ENCODE data around the gene SMAD6.

The SMAD6 gene

DNA sequence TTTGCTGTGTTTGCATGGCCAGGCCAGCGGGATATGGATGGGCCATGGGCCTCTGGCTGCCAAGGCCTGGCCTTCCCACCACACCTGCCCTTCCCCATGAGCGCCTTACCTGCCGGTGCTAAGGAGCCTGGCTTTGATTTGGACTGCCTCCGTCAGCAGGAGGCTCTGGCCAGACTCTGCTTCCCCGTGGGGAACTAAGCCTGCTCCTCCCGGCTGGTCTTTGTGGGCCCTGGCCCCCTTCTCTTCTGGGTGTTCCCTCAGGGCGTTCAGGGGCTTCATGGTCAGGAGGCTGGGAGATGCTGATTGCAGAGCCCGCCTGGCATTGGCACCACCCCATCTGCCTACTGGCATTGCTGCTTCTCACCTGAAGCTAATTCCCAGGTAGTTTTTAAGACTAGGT is 45.2 kb downstream of the SMAD6 start:
- no peak overlapping the region for H4K5ac ChIP-seq (ENCODE audit: low read length)
- WGBS (ENCODE audit: extremely low coverage, insufficient coverage, low lambda C conversion rate): no CpG with 5 or more reads among the region's 8 CpGs
- H3K4me1 ChIP-seq (ENCODE audit: control insufficient read depth, low read depth, low read length): peaks cover 28% of the 10 kb centered on the region
- H2BK5ac ChIP-seq (ENCODE audit: low read length): no peak overlapping the region
- peak overlapping the region; percentile 15 for H3K23ac ChIP-seq (ENCODE audit: low read length)
- peaks cover 70% of the 10 kb centered on the region for H3K79me2 ChIP-seq (ENCODE audit: control insufficient read depth, insufficient read depth, low read length)
- H3K4ac ChIP-seq (ENCODE audit: low read depth, low read length): no peak overlapping the region
- no peaks in the 10 kb centered on the region for H3K27me3 ChIP-seq (ENCODE audit: insufficient read depth, low read length, poor library complexity)
- no peak overlapping the region for H2BK120ac ChIP-seq (ENCODE audit: low read depth, low read length)
- H3K9ac ChIP-seq (ENCODE audit: low read length): no peak overlapping the region
- peaks cover 11% of the 10 kb centered on the region for H3K36me3 ChIP-seq (ENCODE audit: control insufficient read depth, insufficient read depth, low read length)
- H3K18ac ChIP-seq (ENCODE audit: low read length): no peak overlapping the region
- no peak overlapping the region for H3K4me3 ChIP-seq (ENCODE audit: low read length)
- no peak for DNase-seq
- no peak overlapping the region for H2BK15ac ChIP-seq (replicated peaks; ENCODE audit: low read depth)
- H4K8ac ChIP-seq (ENCODE audit: low read depth, low read length): no peak overlapping the region
- no peak overlapping the region for H2AK5ac ChIP-seq (ENCODE audit: low read length)
- no peak overlapping the region for H3K27ac ChIP-seq (ENCODE audit: low read depth, low read length)
- no peak overlapping the region for H3K4me2 ChIP-seq (ENCODE audit: low read length)
- H3K79me1 ChIP-seq (ENCODE audit: low read length): peaks cover 64% of the 10 kb centered on the region
- H3K56ac ChIP-seq (ENCODE audit: low read length): peak overlapping the region; percentile 22

DNA sequence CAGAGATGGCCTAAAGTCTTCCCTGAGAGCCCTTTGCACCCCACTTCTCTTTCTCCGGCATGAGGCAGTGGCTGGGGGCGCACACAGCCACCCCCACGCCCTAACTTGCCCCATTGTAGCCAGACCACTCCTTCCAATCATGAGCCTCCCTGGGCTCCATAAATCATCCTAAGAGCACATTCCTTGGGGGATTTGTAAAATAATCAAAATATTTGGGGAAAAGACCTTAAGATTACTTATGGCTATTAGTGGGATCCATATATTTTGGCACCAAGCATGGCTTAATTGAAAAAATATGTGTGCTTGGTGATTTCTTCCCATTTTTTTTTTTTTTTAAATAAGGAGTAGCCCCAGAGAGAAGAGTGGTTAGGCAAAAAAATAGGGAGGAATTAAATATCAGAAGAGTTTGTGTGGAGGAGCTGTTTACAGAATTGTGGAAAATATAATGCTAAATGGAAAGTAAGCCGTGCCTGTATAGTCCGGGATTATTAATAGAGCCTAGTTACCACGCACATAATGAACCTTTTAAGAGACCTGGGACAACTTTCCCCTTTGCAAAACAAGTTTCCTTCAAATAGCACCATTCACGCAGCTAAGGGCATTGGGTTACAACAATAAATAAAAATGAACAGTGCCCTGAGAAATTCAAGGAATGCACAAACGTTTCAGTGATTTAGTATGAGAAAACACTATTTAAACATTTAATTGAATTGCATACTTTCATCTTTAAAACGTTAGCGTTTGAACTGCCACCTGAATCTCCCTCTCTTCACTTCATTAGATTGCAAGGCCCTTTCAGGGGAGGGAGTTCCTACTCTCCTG is 46.1 kb downstream of the SMAD6 start:
- no peak overlapping the region for H4K5ac ChIP-seq (ENCODE audit: low read length)
- peaks cover 14% of the 10 kb centered on the region for H3K36me3 ChIP-seq (ENCODE audit: control insufficient read depth, insufficient read depth, low read length)
- no peak overlapping the region for H2AK5ac ChIP-seq (ENCODE audit: low read length)
- DNase-seq: no peak
- no peak overlapping the region for H3K9ac ChIP-seq (ENCODE audit: low read length)
- no peak overlapping the region for H3K18ac ChIP-seq (ENCODE audit: low read length)
- H3K4me3 ChIP-seq (ENCODE audit: low read length): no peak overlapping the region
- no peak overlapping the region for H3K27ac ChIP-seq (ENCODE audit: low read depth, low read length)
- no CpG with 5 or more reads among the region's 10 CpGs for WGBS (ENCODE audit: extremely low coverage, insufficient coverage, low lambda C conversion rate)
- H2BK15ac ChIP-seq (replicated peaks; ENCODE audit: low read depth): no peak overlapping the region
- H3K56ac ChIP-seq (ENCODE audit: low read length): no peak overlapping the region
- H3K4me1 ChIP-seq (ENCODE audit: control insufficient read depth, low read depth, low read length): peaks cover 28% of the 10 kb centered on the region
- H3K27me3 ChIP-seq (ENCODE audit: insufficient read depth, low read length, poor library complexity): no peaks in the 10 kb centered on the region
- H3K79me2 ChIP-seq (ENCODE audit: control insufficient read depth, insufficient read depth, low read length): peaks cover 68% of the 10 kb centered on the region
- H4K8ac ChIP-seq (ENCODE audit: low read depth, low read length): no peak overlapping the region
- no peak overlapping the region for H2BK120ac ChIP-seq (ENCODE audit: low read depth, low read length)
- no peak overlapping the region for H3K4ac ChIP-seq (ENCODE audit: low read depth, low read length)
- no peak overlapping the region for H3K23ac ChIP-seq (ENCODE audit: low read length)
- H2BK5ac ChIP-seq (ENCODE audit: low read length): no peak overlapping the region
- no peak overlapping the region for H3K4me2 ChIP-seq (ENCODE audit: low read length)
- peaks cover 63% of the 10 kb centered on the region for H3K79me1 ChIP-seq (ENCODE audit: low read length)

DNA sequence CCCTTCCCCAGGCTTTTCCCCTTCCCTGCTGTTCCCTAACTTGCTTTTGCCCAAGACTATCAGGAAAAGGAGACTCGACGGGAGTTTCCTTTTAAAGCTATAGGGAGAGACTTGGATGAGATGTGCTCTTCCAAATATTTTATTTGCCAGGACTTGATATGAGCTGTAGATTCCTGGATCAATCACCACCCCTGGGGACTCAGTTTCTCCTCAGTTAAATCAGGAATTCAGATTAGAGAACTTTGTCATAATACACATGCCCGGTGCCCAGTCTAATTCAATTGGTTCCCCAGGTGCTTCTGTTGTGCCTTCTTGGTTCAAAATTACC is 46.6 kb downstream of the SMAD6 start:
- peaks cover 28% of the 10 kb centered on the region for H3K4me1 ChIP-seq (ENCODE audit: control insufficient read depth, low read depth, low read length)
- no peak overlapping the region for H3K56ac ChIP-seq (ENCODE audit: low read length)
- peaks cover 72% of the 10 kb centered on the region for H3K79me2 ChIP-seq (ENCODE audit: control insufficient read depth, insufficient read depth, low read length)
- no peak overlapping the region for H4K5ac ChIP-seq (ENCODE audit: low read length)
- no peak for DNase-seq
- H3K27me3 ChIP-seq (ENCODE audit: insufficient read depth, low read length, poor library complexity): no peaks in the 10 kb centered on the region
- no peak overlapping the region for H3K9ac ChIP-seq (ENCODE audit: low read length)
- WGBS (ENCODE audit: extremely low coverage, insufficient coverage, low lambda C conversion rate): no CpG with 5 or more reads among the region's 3 CpGs
- peaks cover 19% of the 10 kb centered on the region for H3K36me3 ChIP-seq (ENCODE audit: control insufficient read depth, insufficient read depth, low read length)
- H4K8ac ChIP-seq (ENCODE audit: low read depth, low read length): no peak overlapping the region
- H3K23ac ChIP-seq (ENCODE audit: low read length): no peak overlapping the region
- H3K4me2 ChIP-seq (ENCODE audit: low read length): no peak overlapping the region
- no peak overlapping the region for H2BK15ac ChIP-seq (replicated peaks; ENCODE audit: low read depth)
- no peak overlapping the region for H3K18ac ChIP-seq (ENCODE audit: low read length)
- H3K4ac ChIP-seq (ENCODE audit: low read depth, low read length): no peak overlapping the region
- H3K27ac ChIP-seq (ENCODE audit: low read depth, low read length): no peak overlapping the region
- H2BK5ac ChIP-seq (ENCODE audit: low read length): no peak overlapping the region
- no peak overlapping the region for H3K4me3 ChIP-seq (ENCODE audit: low read length)
- H2AK5ac ChIP-seq (ENCODE audit: low read length): no peak overlapping the region
- peaks cover 69% of the 10 kb centered on the region for H3K79me1 ChIP-seq (ENCODE audit: low read length)
- no peak overlapping the region for H2BK120ac ChIP-seq (ENCODE audit: low read depth, low read length)

DNA sequence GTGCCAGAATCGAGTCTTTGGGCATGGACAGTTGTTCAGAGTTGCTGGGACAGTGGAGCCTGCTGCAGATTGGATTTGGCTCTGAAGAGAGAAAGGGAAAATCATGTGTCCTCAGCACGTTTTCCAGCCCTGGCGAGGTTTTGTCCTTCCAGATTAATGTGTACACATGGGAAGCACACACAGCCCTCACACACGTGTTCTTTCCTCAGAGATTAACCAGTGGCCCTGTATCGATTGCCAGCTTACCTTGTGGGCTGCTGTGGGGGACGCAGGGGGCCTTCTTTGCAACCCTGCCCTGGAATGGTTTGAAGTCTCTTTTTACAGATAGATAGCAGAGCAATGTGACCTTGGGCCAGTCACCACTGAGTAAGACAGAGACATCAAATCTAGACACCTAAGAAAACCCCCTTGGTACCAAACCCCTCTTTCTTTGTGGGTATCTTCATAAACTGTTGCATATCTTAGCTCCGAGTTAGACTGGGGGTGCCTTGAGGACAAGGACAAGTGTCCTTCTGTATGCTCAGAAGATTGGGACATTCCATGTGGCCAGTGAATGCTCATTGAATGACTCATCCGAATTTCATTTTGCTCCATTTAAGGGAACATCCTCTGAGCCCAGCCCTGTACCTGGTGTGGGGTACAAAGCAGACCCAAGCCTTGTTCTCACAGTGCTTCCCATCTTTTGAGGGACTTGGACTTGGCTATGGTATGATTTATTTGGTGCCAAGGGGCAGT is 48.0 kb downstream of the SMAD6 start:
- H3K4ac ChIP-seq (ENCODE audit: low read depth, low read length): no peak overlapping the region
- H3K23ac ChIP-seq (ENCODE audit: low read length): peak overlapping the region; percentile 0
- peak; percentile 80 for DNase-seq
- no peak overlapping the region for H3K4me3 ChIP-seq (ENCODE audit: low read length)
- no peak overlapping the region for H4K8ac ChIP-seq (ENCODE audit: low read depth, low read length)
- peaks cover 66% of the 10 kb centered on the region for H3K79me2 ChIP-seq (ENCODE audit: control insufficient read depth, insufficient read depth, low read length)
- peaks cover 24% of the 10 kb centered on the region for H3K36me3 ChIP-seq (ENCODE audit: control insufficient read depth, insufficient read depth, low read length)
- no peak overlapping the region for H3K56ac ChIP-seq (ENCODE audit: low read length)
- no peak overlapping the region for H3K4me2 ChIP-seq (ENCODE audit: low read length)
- no peak overlapping the region for H3K27ac ChIP-seq (ENCODE audit: low read depth, low read length)
- H2AK5ac ChIP-seq (ENCODE audit: low read length): no peak overlapping the region
- peaks cover 70% of the 10 kb centered on the region for H3K79me1 ChIP-seq (ENCODE audit: low read length)
- H3K18ac ChIP-seq (ENCODE audit: low read length): no peak overlapping the region
- no peak overlapping the region for H4K5ac ChIP-seq (ENCODE audit: low read length)
- no peak overlapping the region for H3K9ac ChIP-seq (ENCODE audit: low read length)
- H3K4me1 ChIP-seq (ENCODE audit: control insufficient read depth, low read depth, low read length): peaks cover 20% of the 10 kb centered on the region
- H3K27me3 ChIP-seq (ENCODE audit: insufficient read depth, low read length, poor library complexity): no peaks in the 10 kb centered on the region
- no peak overlapping the region for H2BK120ac ChIP-seq (ENCODE audit: low read depth, low read length)
- H2BK5ac ChIP-seq (ENCODE audit: low read length): peak overlapping the region; percentile 22
- no peak overlapping the region for H2BK15ac ChIP-seq (replicated peaks; ENCODE audit: low read depth)
- WGBS (ENCODE audit: extremely low coverage, insufficient coverage, low lambda C conversion rate): no CpG with 5 or more reads among the region's 8 CpGs

DNA sequence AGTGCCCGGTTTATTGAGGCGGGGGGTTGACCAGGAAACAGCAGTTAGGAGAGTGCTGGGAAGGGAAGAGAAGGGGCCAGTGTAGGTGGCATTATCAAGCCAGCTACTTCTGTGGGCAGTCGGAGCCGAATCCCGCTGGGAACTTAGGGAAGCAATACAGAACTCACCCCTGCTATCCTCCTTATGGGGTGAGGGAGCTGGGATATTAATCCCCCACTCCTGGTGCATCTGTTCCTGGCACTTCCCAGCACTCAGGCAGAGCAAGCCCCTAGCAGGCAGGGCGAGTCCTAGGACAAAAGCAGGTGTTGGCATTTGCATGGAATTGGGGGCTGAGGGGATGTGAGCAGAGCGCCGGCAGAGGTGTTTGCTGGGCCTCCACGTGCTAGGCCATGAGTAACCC is 48.6 kb downstream of the SMAD6 start:
- no peak overlapping the region for H4K8ac ChIP-seq (ENCODE audit: low read depth, low read length)
- no peak for DNase-seq
- peaks cover 25% of the 10 kb centered on the region for H3K36me3 ChIP-seq (ENCODE audit: control insufficient read depth, insufficient read depth, low read length)
- H2AK5ac ChIP-seq (ENCODE audit: low read length): no peak overlapping the region
- no peak overlapping the region for H3K4me3 ChIP-seq (ENCODE audit: low read length)
- H3K9ac ChIP-seq (ENCODE audit: low read length): no peak overlapping the region
- peaks cover 68% of the 10 kb centered on the region for H3K79me1 ChIP-seq (ENCODE audit: low read length)
- H3K79me2 ChIP-seq (ENCODE audit: control insufficient read depth, insufficient read depth, low read length): peaks cover 63% of the 10 kb centered on the region
- H2BK15ac ChIP-seq (replicated peaks; ENCODE audit: low read depth): no peak overlapping the region
- H3K18ac ChIP-seq (ENCODE audit: low read length): no peak overlapping the region
- no peak overlapping the region for H3K23ac ChIP-seq (ENCODE audit: low read length)
- H2BK5ac ChIP-seq (ENCODE audit: low read length): no peak overlapping the region
- WGBS (ENCODE audit: extremely low coverage, insufficient coverage, low lambda C conversion rate): no CpG with 5 or more reads among the region's 9 CpGs
- no peak overlapping the region for H3K4ac ChIP-seq (ENCODE audit: low read depth, low read length)
- no peaks in the 10 kb centered on the region for H3K27me3 ChIP-seq (ENCODE audit: insufficient read depth, low read length, poor library complexity)
- no peak overlapping the region for H3K4me2 ChIP-seq (ENCODE audit: low read length)
- H3K56ac ChIP-seq (ENCODE audit: low read length): no peak overlapping the region
- no peak overlapping the region for H2BK120ac ChIP-seq (ENCODE audit: low read depth, low read length)
- peaks cover 14% of the 10 kb centered on the region for H3K4me1 ChIP-seq (ENCODE audit: control insufficient read depth, low read depth, low read length)
- no peak overlapping the region for H4K5ac ChIP-seq (ENCODE audit: low read length)
- H3K27ac ChIP-seq (ENCODE audit: low read depth, low read length): no peak overlapping the region
